Epithelial cell of esophagus (primary cell): ENCODE measurements around the gene CEP97.
"Not testable (repeated sequence)": the region's sequence is repeated elsewhere in the genome, so short reads cannot be mapped to it uniquely, and the experiment has no call there.

Experiments used
- DNase-seq: peaks from one replicate; pipeline ENCODE4 v3.0.0; 2010; ENCODE audit warnings: low read depth
- H3K4me3 ChIP-seq: 2 replicates; pipeline ENCODE4 v1.5.1; 2011; ENCODE audit warnings: mild to moderate bottlenecking, low read length, control low read depth
- CTCF ChIP-seq: IDR thresholded peaks from 2 replicates; pipeline ENCODE4 v1.5.1; 2011; ENCODE audit warnings: low read depth, mild to moderate bottlenecking, low read length, control low read depth, inconsistent platforms; ENCODE audit not compliant: insufficient read depth; ENCODE audit errors: missing control alignments

Gene CEP97

GRCh38 chr3:101762041-101762646, 37.7 kb downstream of the CEP97 start:
- H3K4me3 ChIP-seq = no peak overlapping the region
- no peak for TF ChIP-seq CTCF
- DNase-seq = peak; percentile 45

- H3K4me3 ChIP-seq, DNase-seq: not testable (repeated sequence)
These were observed 53.4 kb downstream of the CEP97 start for GRCh38 chr3:101777745-101778281.

GRCh38 chr3:101778385-101779046, 54.1 kb downstream of the CEP97 start:
- no peak for TF ChIP-seq CTCF
- no peak for DNase-seq
- H3K4me3 ChIP-seq = peak overlapping the region; percentile 77

- DNase-seq = peak; percentile 83
- TF ChIP-seq CTCF = no peak
- peak within 1 kb of the TSS; percentile 77 for H3K4me3 ChIP-seq
These were observed 54.8 kb downstream of the CEP97 start, which contains the start of gene NXPE3 for GRCh38 chr3:101779047-101779821. TSS of gene NXPE3 (plus strand) at chr3:101779211. CDS start at chr3:101785597, 6,386 bp downstream.

- TF ChIP-seq CTCF = no peak
- no peak for DNase-seq
These were observed 55.5 kb downstream of the CEP97 start for GRCh38 chr3:101779822-101780381.

GRCh38 chr3:101780661-101781060, 56.2 kb downstream of the CEP97 start:
- peak; percentile 85 for DNase-seq
- no peak for TF ChIP-seq CTCF
- H3K4me3 ChIP-seq = no peak overlapping the region

More at GRCh38 chr3:101779822-101780381, 55.5 kb downstream of the CEP97 start:
- peak overlapping the region; percentile 77 for H3K4me3 ChIP-seq

GRCh38 chr3:101781166-101781565, 56.8 kb downstream of the CEP97 start:
- no peak for DNase-seq
- TF ChIP-seq CTCF = no peak
- no peak overlapping the region for H3K4me3 ChIP-seq
